CD1c-positive myeloid dendritic cell (primary cell): ENCODE data around the gene IQUB.
"Not testable (repeated sequence)": the region's sequence is repeated elsewhere in the genome, so short reads cannot be mapped to it uniquely, and the experiment has no call there.

Experiments used
- DNase-seq: peaks from one replicate; pipeline ENCODE4 v3.0.0-alpha.2; 2016; ENCODE audit errors: extremely low spot score

Gene IQUB

GRCh38 chr7:123534383-123535260 lies at the start of gene IQUB:
Gene IQUB (minus strand): TSS chr7:123534595. CDS start chr7:123512340, 22,255 bp downstream.
- peak; percentile 97 for DNase-seq

GRCh38 chr7:123583821-123584220 lies 49.4 kb upstream of the IQUB start:
- DNase-seq = no peak

- DNase-seq = no peak
Observed at GRCh38 chr7:123581162-123581459, 46.7 kb upstream of the IQUB start.

GRCh38 chr7:123580406-123581161 lies 46.2 kb upstream of the IQUB start:
- DNase-seq = peak; percentile 1

- DNase-seq = no peak
Observed at GRCh38 chr7:123579416-123579815, 45.0 kb upstream of the IQUB start.

GRCh38 chr7:123573896-123574467 lies 39.6 kb upstream of the IQUB start:
- DNase-seq = no peak

GRCh38 chr7:123573341-123573740 lies 38.9 kb upstream of the IQUB start:
- no peak for DNase-seq

GRCh38 chr7:123571684-123572083 lies 37.3 kb upstream of the IQUB start:
- DNase-seq = no peak

- DNase-seq = no peak
Observed at GRCh38 chr7:123571187-123571586, 36.8 kb upstream of the IQUB start.

- no peak for DNase-seq
Observed at GRCh38 chr7:123570390-123571182, 36.2 kb upstream of the IQUB start.

GRCh38 chr7:123569352-123570010 lies 35.1 kb upstream of the IQUB start:
- DNase-seq = peak; percentile 5

- no peak for DNase-seq
Observed at GRCh38 chr7:123562121-123562520, 27.7 kb upstream of the IQUB start.

GRCh38 chr7:123558289-123558874 lies 24.0 kb upstream of the IQUB start:
- no peak for DNase-seq

GRCh38 chr7:123557398-123558288 lies 23.2 kb upstream of the IQUB start, which contains the start of gene NDUFA5:
Gene NDUFA5 (minus strand): TSS chr7:123557818. CDS start chr7:123557795, 23 bp downstream.
- peak; percentile 100 for DNase-seq

- DNase-seq = no peak
Observed at GRCh38 chr7:123557016-123557397, 22.6 kb upstream of the IQUB start.

GRCh38 chr7:123555484-123555883 lies 21.1 kb upstream of the IQUB start:
- no peak for DNase-seq

GRCh38 chr7:123553159-123553558 lies 18.8 kb upstream of the IQUB start:
- no peak for DNase-seq

GRCh38 chr7:123552641-123553040 lies 18.2 kb upstream of the IQUB start:
- no peak for DNase-seq

- not testable (repeated sequence) for DNase-seq
Observed at GRCh38 chr7:123552134-123552533, 17.7 kb upstream of the IQUB start.

- DNase-seq = no peak
Observed at GRCh38 chr7:123548406-123548805, 14.0 kb upstream of the IQUB start.
